GM21737 (cell line): ENCODE measurements around the gene CPVL.

Source experiments
- ATAC-seq: cut with Tn5 transposase; IDR thresholded peaks from one replicate; pipeline ENCODE4 v1.9.1; 2021; ENCODE audit warnings: mild to moderate bottlenecking, moderate library complexity; ENCODE audit not compliant: unreplicated experiment

The CPVL gene

DNA sequence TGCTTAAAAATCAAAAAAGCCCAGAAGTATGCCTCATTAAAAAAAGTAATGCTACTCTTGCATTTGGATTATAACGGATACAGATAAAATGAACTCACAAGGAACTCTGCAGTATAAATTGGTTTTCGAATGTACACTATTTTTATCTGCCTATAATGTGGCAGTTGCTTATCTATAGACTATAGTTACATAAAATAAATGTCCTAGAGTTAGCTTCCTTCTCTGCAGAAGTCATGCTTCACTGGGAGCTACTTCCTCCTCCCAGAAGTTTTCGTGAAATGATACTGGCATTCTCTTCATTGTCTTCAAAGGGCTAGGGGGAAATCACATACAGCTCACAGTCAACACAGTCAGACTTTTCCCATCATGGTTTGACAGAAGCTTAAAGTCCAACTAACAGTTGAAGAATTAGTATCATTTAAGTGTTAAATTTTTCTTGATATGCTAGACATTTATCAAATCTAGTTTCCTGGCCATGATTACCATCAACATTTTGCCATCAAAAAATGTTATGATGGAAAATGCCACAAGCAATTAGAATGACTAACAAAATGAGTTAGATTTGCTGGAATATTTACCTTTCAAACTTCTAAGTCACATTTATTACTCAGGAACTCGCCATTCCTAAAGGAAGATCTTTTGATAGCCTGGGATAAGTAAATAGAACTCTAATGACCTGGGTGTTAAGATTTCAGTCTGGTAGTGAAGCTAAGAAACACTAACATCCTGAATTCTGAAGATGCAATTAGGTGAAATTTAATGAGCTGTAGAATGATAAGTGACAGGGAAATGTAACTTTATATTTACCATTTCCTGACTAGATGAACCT, 100.9 kb downstream of the CPVL start:
- ATAC-seq: no peak

DNA sequence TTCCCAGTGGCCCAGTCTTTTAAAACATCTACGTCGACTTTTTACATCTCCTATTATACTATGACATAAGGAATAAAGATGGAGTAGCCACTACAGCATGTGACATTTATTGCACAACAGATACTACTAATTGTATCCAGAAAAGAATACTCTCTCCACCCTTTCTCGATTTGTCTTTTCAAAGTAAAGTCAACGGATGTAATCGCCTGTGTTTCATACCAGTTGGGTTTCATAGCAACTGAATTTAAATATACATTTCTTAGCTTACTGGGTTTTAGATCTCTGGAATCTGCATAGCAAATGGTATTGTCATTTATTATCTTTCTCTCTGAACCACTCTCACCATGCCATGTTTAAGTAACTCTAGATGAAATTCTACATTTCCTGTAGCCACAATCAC, 101.8 kb downstream of the CPVL start:
- no peak for ATAC-seq

GRCh38 chr7:29043576-29043975, 102.8 kb downstream of the CPVL start:
- ATAC-seq: no peak

GRCh38 chr7:29042824-29043231, 103.5 kb downstream of the CPVL start:
- ATAC-seq: no peak

DNA sequence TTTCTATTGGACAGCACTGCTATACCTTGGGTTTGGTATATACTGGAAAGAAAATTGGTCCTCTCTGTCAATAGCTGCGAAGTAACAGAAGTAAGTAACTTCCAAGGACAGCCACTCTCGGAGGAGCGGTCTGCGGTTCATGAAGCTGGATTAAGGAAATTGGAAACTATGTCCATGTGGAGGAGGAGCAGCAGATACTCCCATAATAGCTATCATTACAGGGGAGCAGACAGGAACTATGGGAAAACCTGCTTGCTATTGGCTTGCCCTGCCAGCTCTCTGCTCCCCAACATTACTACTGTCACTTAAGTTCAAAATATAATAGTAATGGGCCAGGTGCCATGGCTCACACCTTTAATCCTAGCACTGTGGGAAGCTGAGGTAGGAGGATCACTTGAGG, 104.3 kb downstream of the CPVL start:
- no peak for ATAC-seq

- ATAC-seq: no peak
Observed at GRCh38 chr7:29040579-29040925, 105.8 kb downstream of the CPVL start.

DNA sequence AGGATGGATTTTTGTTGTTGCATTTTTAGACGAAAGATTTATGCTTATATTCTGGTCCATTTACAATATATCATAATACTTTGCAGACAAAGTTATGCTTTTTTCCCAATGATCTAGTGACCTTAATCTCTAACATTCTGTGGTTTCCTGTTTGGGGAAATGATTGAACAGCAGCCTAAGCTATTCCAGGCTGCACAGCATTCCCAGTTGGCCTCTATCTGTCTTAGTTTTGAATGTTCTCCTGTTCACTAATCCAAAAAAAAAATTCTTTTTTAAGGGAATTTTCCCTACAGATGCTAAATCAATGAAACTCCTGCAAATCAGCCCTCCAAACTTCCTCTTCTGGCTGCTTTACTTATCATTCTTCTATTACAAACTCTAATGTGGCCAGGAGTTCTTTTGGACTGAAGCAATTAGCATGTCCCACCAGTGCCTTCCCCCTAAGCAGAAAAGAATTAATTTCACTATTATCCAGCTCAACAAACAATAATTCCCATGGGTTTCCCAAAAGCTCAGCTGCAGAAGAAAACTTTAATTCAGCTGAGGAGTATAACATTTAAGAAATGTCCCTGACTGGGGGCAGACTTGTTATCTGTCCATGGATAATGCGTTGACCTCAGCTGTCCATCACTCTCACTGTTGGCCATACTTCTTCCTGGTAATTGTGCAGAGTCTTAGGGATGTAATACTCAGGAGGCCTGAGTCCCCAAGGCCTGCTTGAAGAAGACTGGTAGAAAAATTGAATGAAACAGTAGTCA, 106.3 kb downstream of the CPVL start:
- no peak for ATAC-seq

- ATAC-seq: no peak
Observed at GRCh38 chr7:29038463-29038862, 107.9 kb downstream of the CPVL start.

GRCh38 chr7:29035044-29035740, 111.1 kb downstream of the CPVL start:
- ATAC-seq: no peak

- ATAC-seq: no peak
Observed at GRCh38 chr7:29033584-29033983, 112.8 kb downstream of the CPVL start.

DNA sequence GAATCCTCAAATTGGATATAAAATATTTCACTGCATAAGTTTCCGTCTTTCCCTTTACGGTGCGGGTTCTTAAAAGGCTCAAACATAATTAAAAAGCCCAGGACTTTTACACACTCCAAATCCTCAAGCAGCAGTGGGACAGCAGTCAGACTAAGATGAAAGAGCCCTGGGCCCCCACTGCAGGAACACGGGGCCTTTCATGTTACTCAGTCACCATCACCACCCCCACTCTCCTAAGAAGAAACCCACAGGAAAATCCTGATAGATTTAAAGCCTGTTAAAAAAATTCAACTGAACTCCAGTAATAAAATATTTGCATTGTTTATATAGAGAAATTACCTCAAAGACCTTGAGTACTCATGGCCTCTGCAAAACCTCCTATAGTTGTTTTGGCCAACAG, 114.2 kb downstream of the CPVL start:
- ATAC-seq: no peak

DNA sequence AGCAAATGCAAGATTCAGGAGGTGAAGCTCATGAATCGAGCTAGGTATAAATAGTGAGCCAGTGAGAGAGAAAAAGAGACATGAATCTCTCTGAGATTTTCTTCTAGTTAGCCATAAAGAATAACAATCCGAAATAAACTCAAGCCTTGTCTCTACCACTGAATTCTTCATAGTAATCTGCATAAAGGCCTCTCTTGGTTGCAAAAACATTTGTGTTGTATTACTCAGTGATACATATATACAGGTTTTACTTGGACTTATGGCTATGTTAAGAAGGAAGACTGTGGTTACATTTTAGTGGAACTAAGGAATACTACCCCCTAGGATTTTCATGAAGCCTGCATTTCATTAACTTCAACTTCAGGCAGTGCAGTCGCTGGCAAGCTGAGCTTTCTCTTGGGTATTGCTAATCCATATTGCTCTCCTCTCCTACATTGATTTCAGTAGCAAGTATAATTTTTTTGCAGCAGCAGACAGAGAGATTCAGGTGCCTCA, 115.5 kb downstream of the CPVL start:
- ATAC-seq: no peak

GRCh38 chr7:29022291-29022988, 123.9 kb downstream of the CPVL start:
- no peak for ATAC-seq

- ATAC-seq: no peak
Observed at GRCh38 chr7:29019896-29020295, 126.4 kb downstream of the CPVL start.

DNA sequence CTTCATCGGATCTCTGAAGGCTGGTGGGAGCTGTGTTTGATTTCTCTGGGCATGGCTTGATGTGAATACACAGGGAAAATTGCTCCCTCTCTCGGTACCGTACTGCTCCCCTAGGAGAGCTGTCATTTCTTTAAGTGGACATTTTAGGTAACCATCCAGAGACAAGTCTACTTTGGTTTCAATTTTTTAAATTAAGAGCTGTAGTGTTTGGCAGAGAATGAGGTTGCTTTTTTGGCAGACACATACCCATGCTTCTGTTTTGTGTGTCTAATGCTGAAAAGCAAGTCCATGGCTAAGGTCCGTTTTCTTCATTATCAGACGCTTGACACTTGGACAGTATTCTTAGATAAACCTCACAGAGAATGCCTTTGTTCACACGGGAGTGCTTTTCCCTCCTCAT, 127.0 kb downstream of the CPVL start:
- ATAC-seq: no peak

DNA sequence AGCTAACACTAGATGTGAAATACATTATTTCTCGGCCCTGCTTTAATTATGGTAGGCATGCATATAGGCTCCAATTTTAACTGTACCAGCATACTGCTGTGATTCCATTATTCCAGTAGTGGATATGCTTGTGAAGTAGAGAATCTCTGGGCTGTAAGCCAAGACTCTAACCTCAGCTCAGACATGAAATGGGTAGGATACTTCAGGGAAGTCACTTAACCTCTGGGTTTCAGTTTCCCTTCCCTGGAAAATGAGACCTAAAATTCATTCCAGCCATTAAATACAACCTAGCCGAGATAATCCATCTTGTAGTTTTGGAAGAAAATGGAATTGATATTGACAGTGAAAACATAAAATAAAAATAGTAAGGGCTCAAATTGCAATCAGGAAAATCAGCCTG, 128.6 kb downstream of the CPVL start:
- no peak for ATAC-seq

DNA sequence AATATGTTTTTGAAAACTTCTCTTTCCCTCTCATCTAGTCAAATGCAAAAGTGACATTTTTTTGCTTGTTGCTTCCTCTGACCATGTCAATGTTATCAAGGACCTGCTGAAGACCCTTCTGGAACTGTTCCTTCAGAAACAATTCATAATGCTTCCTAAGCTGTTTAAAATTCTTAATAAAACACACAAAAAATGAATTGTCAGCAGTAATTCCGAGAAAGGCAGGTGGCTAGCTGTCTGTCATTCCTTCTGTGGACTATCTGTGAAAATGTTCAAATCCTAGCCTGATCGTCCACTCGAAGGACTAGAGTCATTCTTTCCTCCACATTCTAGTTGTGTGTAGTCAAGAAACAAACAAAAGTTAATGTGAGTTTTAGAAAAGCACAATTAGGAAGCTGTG, 131.6 kb downstream of the CPVL start:
- no peak for ATAC-seq

GRCh38 chr7:29013931-29014330, 132.4 kb downstream of the CPVL start:
- ATAC-seq: no peak

DNA sequence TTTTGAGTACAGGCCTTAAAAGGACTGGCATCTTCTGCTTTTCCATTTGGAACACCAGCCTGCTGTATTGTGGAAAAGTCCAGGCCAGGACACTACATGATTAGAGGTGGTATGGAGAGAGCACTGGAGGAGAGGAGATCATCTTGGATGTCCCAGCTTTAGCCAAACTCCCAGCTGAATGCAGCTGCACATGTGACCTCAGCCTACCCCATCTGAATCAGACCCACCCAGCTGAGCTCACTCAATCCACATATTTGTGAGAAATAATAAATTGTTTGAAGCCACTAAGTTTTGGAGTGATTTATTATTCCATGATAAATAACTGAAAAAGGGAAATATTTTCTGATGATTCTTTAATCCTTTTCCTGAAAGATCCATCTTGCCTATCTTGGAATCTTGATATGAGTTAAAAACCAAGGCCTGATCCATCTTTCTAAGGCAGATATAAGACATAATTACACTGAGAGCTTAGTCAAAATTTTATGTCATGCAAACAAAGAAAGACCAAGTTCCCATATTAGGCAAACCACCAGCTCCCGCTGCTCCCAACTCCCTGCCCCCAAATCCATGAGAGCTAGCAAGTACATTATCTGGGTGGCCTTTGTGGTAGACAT, 133.1 kb downstream of the CPVL start:
- ATAC-seq: no peak

- ATAC-seq: no peak
Observed at GRCh38 chr7:29009947-29010346, 136.4 kb downstream of the CPVL start.

DNA sequence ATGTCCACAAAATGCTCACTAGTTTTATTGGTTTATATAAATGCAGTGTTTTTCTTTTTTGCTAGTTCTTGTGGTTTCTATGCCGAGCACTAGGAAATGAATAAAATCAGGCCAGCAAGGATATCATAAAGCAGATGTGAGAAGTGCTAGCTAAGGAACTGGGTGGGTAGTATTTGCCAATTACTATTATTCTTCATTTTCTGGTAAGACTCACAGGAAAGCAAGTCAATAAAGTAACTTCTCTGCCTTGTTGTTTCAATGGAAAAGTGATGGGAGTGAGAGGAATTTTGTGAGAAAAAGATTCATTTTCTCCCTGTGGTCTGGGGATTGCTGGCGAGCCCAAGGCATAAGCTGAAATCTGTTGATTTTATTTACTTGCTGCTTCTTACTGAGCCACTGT, 137.7 kb downstream of the CPVL start:
- no peak for ATAC-seq
